Measurements from ENCODE around the gene TECPR1.

TECPR1 gene

DNA sequence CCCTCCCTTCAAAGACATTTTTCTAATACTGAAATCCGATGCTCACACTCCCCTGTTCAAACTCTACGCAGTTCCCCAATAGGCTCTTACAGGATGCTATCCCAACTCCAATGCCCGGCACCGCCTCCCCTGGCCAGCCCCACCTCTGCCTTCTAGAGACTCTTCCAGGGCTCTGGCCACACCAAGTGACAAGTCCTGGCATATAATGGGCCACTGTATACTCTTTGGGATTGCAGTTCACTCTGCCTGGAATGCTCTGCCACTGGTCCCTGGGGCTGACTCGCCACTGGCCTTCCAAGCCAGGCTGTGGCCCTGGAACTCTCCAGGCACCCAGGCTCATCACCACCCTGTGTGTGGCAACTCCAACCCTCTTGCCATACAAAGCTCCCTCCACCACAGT lies 26.4 kb upstream of the TECPR1 start:
- TF ChIP-seq POLR2AphosphoS5 (IDR thresholded peaks at IDR 0.05; ENCODE audit: low read depth, low read length) (no peak), FOXP2 (optimal IDR thresholded peaks at IDR 0.05; ENCODE audit: borderline replicate concordance, extremely low read depth, extremely low read length, insufficient read depth) (no peak), SIN3A (IDR thresholded peaks at IDR 0.05; ENCODE audit: borderline replicate concordance, insufficient read depth, low read length) (no peak), TAF1 (IDR thresholded peaks at IDR 0.05; ENCODE audit: borderline replicate concordance, insufficient read depth, low read length) (no peak)
- TF ChIP-seq, protein P1, sequence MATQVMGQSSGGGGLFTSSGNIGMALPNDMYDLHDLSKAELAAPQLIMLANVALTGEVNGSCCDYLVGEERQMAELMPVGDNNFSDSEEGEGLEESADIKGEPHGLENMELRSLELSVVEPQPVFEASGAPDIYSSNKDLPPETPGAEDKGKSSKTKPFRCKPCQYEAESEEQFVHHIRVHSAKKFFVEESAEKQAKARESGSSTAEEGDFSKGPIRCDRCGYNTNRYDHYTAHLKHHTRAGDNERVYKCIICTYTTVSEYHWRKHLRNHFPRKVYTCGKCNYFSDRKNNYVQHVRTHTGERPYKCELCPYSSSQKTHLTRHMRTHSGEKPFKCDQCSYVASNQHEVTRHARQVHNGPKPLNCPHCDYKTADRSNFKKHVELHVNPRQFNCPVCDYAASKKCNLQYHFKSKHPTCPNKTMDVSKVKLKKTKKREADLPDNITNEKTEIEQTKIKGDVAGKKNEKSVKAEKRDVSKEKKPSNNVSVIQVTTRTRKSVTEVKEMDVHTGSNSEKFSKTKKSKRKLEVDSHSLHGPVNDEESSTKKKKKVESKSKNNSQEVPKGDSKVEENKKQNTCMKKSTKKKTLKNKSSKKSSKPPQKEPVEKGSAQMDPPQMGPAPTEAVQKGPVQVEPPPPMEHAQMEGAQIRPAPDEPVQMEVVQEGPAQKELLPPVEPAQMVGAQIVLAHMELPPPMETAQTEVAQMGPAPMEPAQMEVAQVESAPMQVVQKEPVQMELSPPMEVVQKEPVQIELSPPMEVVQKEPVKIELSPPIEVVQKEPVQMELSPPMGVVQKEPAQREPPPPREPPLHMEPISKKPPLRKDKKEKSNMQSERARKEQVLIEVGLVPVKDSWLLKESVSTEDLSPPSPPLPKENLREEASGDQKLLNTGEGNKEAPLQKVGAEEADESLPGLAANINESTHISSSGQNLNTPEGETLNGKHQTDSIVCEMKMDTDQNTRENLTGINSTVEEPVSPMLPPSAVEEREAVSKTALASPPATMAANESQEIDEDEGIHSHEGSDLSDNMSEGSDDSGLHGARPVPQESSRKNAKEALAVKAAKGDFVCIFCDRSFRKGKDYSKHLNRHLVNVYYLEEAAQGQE (IDR thresholded peaks at IDR 0.05; ENCODE audit: insufficient read depth in 1 of 2, low read depth in 2 of 2, low read length in 2 of 2), result no peak

DNA sequence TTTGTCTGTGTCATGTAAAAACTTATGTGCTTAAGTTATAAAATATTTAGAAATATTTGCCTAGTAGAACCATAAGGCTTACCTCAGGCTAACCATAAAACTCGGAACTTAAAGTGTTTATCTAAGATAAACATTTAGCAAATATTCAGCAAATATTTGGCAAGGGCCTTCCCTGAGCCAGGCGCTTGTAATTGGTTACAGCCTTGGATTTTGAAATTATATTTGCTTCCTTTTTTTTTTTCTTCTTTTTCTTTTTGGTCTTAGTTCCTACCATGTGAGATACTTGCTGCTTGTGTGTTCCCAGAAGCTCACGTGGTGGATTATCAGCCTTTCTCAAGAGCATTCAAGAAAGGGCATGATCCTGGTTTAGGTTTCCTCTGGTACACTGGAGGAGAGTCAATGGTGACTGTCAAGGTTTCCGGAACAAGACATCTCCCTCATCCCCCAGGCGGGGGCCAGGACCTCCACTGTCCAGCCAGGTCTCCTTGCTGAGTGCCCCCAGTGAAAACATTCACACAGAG lies 24.3 kb upstream of the TECPR1 start:
- TF ChIP-seq TAF1 (IDR thresholded peaks at IDR 0.05; ENCODE audit: borderline replicate concordance, insufficient read depth, low read length) (no peak), SIN3A (IDR thresholded peaks at IDR 0.05; ENCODE audit: borderline replicate concordance, insufficient read depth, low read length) (no peak), POLR2AphosphoS5 (IDR thresholded peaks at IDR 0.05; ENCODE audit: low read depth, low read length) (no peak), FOXP2 (optimal IDR thresholded peaks at IDR 0.05; ENCODE audit: borderline replicate concordance, extremely low read depth, extremely low read length, insufficient read depth) (no peak)
- TF ChIP-seq, protein P1 (IDR thresholded peaks at IDR 0.05; ENCODE audit: insufficient read depth in 1 of 2, low read depth in 2 of 2, low read length in 2 of 2), result no peak

DNA sequence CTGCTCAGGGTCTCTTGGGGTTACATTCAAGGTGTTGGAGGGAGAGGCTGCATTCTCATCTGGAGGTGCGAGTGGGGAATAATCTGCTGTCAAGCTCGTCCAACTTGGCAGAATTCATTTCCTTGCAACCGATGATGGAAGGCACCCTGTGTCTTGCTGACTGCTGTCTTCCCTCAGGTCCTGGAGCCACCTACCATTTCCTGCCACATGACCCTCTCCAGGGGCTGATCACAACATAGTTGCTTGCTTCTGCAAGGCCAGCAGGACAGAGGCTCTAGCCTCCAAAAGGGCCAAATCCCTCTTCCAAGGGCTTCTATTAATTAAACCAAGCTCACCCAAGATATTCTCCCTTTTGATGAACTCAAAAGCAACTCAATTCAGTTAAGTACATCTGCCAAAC lies 15.3 kb upstream of the TECPR1 start:
- TF ChIP-seq FOXP2 (optimal IDR thresholded peaks at IDR 0.05; ENCODE audit: borderline replicate concordance, extremely low read depth, extremely low read length, insufficient read depth), result no peak
- no peak for TF ChIP-seq SIN3A (IDR thresholded peaks at IDR 0.05; ENCODE audit: borderline replicate concordance, insufficient read depth, low read length)
- TF ChIP-seq POLR2AphosphoS5 (IDR thresholded peaks at IDR 0.05; ENCODE audit: low read depth, low read length), result no peak
- no peak for TF ChIP-seq TAF1 (IDR thresholded peaks at IDR 0.05; ENCODE audit: borderline replicate concordance, insufficient read depth, low read length)
- TF ChIP-seq, protein P1 (IDR thresholded peaks at IDR 0.05; ENCODE audit: insufficient read depth in 1 of 2, low read depth in 2 of 2, low read length in 2 of 2), result no peak

DNA sequence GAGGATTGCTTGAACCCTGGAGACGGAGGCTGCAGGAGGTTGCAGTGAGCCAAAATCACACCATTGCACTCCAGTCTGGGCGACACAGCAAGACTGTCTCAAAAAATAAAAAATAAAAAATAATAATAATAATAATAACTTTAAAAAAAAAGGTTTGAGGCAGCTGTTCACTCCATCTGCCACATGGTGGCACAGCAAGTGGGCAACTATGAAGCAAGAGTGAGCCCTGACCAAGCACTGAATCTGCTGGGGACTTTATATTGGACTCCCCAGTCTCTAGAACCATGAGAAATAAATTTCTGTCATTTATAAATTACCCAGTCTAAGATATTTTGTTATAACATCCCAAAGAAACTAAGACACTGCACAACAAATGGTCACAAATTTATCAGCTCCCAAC lies 14.8 kb upstream of the TECPR1 start:
- TF ChIP-seq POLR2AphosphoS5 (IDR thresholded peaks at IDR 0.05; ENCODE audit: low read depth, low read length) (no peak), SIN3A (IDR thresholded peaks at IDR 0.05; ENCODE audit: borderline replicate concordance, insufficient read depth, low read length) (no peak), TAF1 (IDR thresholded peaks at IDR 0.05; ENCODE audit: borderline replicate concordance, insufficient read depth, low read length) (no peak), FOXP2 (optimal IDR thresholded peaks at IDR 0.05; ENCODE audit: borderline replicate concordance, extremely low read depth, extremely low read length, insufficient read depth) (no peak)
- TF ChIP-seq, protein P1 (IDR thresholded peaks at IDR 0.05; ENCODE audit: insufficient read depth in 1 of 2, low read depth in 2 of 2, low read length in 2 of 2), result no peak

All from PFSK-1 (cell line).